Measurements from ENCODE around the gene MAML2. TPM values are rescaled to one million over a fixed set of nuclear protein-coding genes. Genes with fewer than 3 reads are reported as not detected.
A peak's percentile ranks its signal among the peaks of the same experiment; 100 is the strongest.

The MAML2 gene
- total RNA-seq, 6 experiments from 2014 or later, result 24.9 to 30.8 (median 28.3) TPM

GRCh38 chr11:96388891-96389719 lies 46.1 kb upstream of the MAML2 start:
- TF ChIP-seq, protein P1, sequence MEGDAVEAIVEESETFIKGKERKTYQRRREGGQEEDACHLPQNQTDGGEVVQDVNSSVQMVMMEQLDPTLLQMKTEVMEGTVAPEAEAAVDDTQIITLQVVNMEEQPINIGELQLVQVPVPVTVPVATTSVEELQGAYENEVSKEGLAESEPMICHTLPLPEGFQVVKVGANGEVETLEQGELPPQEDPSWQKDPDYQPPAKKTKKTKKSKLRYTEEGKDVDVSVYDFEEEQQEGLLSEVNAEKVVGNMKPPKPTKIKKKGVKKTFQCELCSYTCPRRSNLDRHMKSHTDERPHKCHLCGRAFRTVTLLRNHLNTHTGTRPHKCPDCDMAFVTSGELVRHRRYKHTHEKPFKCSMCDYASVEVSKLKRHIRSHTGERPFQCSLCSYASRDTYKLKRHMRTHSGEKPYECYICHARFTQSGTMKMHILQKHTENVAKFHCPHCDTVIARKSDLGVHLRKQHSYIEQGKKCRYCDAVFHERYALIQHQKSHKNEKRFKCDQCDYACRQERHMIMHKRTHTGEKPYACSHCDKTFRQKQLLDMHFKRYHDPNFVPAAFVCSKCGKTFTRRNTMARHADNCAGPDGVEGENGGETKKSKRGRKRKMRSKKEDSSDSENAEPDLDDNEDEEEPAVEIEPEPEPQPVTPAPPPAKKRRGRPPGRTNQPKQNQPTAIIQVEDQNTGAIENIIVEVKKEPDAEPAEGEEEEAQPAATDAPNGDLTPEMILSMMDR (IDR thresholded peaks at IDR 0.05), result no peak
- H3K4me3 Mint-ChIP-seq, result peak overlapping the region; percentile 93
- no peaks in the 10 kb centered on the region for H3K27me3 Mint-ChIP-seq (ENCODE audit: insufficient read depth)
- peak overlapping the region; percentile 95 for H3K27ac Mint-ChIP-seq
- H3K36me3 Mint-ChIP-seq (ENCODE audit: low read depth), result peaks cover 22% of the 10 kb centered on the region
- peaks cover 70% of the 10 kb centered on the region for H3K4me1 Mint-ChIP-seq (ENCODE audit: low read depth)
- peak; percentile 20 for DNase-seq
- no peaks in the 10 kb centered on the region for H3K9me3 Mint-ChIP-seq

GRCh38 chr11:96385187-96385586 lies 42.2 kb upstream of the MAML2 start:
- Mint-ChIP-seq H3K36me3 (ENCODE audit: low read depth) (peaks cover 20% of the 10 kb centered on the region), H3K4me3 (no peak overlapping the region), H3K4me1 (ENCODE audit: low read depth) (peaks cover 39% of the 10 kb centered on the region), H3K27me3 (ENCODE audit: insufficient read depth) (no peaks in the 10 kb centered on the region), H3K27ac (0 out of 2 replicates have a peak overlapping the region, but pooled peaks have one; percentile 1), H3K9me3 (no peaks in the 10 kb centered on the region)
- TF ChIP-seq, protein P1 (IDR thresholded peaks at IDR 0.05), result no peak
- DNase-seq, result no peak

GRCh38 chr11:96384156-96384555 lies 41.2 kb upstream of the MAML2 start:
- Mint-ChIP-seq H3K27ac (peak overlapping the region; percentile 44; the same call in 1 of the 2 replicates), H3K27me3 (ENCODE audit: insufficient read depth) (no peaks in the 10 kb centered on the region), H3K9me3 (no peaks in the 10 kb centered on the region), H3K4me3 (no peak overlapping the region), H3K36me3 (ENCODE audit: low read depth) (peaks cover 19% of the 10 kb centered on the region), H3K4me1 (ENCODE audit: low read depth) (peaks cover 38% of the 10 kb centered on the region)
- TF ChIP-seq, protein P1 (IDR thresholded peaks at IDR 0.05), result no peak
- no peak for DNase-seq

GRCh38 chr11:96376796-96377195 lies 33.8 kb upstream of the MAML2 start:
- H3K9me3 Mint-ChIP-seq, result no peaks in the 10 kb centered on the region
- H3K27me3 Mint-ChIP-seq (ENCODE audit: insufficient read depth), result no peaks in the 10 kb centered on the region
- DNase-seq, result no peak
- no peak overlapping the region for H3K4me3 Mint-ChIP-seq
- no peak overlapping the region; the same call in 1 of the 2 replicates for H3K27ac Mint-ChIP-seq
- TF ChIP-seq, protein P1 (IDR thresholded peaks at IDR 0.05), result no peak
- no peaks in the 10 kb centered on the region for H3K4me1 Mint-ChIP-seq (ENCODE audit: low read depth)
- peaks cover 20% of the 10 kb centered on the region for H3K36me3 Mint-ChIP-seq (ENCODE audit: low read depth)

DNA sequence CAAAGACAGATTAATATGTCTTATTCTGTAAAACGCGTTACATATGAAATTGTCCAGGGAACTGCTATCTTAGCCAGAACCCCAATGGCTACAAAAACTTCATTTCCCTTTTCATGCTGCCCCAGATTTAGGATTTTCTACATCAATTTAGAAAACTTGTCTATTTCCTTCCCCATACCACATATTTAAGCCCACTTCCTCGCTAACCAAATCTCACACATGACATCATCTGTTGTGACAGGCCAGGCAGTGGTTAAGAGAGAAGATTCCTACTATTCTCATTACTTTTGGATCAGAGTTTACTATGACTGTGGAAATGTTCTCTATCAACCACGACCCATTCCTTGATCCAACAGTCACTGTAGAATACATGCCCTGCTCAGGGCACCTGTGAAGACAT lies 30.8 kb upstream of the MAML2 start:
- peaks cover 29% of the 10 kb centered on the region for H3K36me3 Mint-ChIP-seq (ENCODE audit: low read depth)
- no peak overlapping the region for H3K27ac Mint-ChIP-seq
- TF ChIP-seq, protein P1 (IDR thresholded peaks at IDR 0.05), result no peak
- H3K9me3 Mint-ChIP-seq, result peaks cover 5% of the 10 kb centered on the region; the same call in 1 of the 2 replicates
- H3K4me1 Mint-ChIP-seq (ENCODE audit: low read depth), result no peaks in the 10 kb centered on the region
- no peak for DNase-seq
- H3K27me3 Mint-ChIP-seq (ENCODE audit: insufficient read depth), result no peaks in the 10 kb centered on the region
- no peak overlapping the region for H3K4me3 Mint-ChIP-seq
